ENCODE data around the gene CDPF1.
"Not testable (repeated sequence)": the region's sequence is repeated elsewhere in the genome, so short reads cannot be mapped to it uniquely, and the experiment has no call there.

Gene CDPF1

DNA sequence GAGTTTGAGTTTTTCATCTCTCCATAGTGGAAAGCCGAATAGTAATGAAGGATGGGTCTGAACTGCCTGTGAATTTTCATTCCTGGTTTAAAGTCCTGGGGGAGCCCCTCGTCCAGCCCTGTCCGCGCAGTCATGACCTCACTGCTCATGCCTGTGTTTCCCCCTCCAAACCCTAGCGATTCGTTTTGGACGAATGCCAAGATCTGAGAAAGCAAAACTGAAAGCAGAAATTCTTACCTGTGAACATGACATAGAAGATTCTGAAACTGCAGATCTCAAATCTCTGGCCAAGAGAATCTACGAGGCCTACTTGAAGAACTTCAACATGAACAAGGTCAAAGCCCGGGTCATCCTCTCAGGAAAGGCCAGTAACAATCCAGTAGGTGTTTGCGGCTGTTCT lies 30.5 kb downstream of the CDPF1 start:
- no peak for DNase-seq

DNA sequence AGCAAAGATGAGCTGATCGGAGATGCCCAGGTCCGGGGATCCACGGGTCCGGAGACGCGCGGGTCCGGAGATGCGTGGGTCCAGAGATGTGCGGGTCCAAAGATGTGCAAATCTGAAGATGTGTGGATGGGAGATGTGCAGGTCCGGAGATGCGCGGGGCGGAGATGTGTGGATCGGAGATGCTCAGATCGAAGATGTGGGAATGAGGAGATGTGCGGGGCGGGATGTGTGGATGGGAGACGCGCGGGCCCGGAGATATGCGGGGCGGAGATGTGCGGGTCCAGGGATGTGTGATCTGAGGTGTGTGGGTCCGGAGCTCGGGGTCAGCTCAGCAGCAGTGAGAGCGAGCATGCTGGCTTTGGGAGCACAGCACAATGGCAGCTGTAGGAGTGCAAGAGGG lies 35.5 kb downstream of the CDPF1 start:
- no peak for DNase-seq

DNA sequence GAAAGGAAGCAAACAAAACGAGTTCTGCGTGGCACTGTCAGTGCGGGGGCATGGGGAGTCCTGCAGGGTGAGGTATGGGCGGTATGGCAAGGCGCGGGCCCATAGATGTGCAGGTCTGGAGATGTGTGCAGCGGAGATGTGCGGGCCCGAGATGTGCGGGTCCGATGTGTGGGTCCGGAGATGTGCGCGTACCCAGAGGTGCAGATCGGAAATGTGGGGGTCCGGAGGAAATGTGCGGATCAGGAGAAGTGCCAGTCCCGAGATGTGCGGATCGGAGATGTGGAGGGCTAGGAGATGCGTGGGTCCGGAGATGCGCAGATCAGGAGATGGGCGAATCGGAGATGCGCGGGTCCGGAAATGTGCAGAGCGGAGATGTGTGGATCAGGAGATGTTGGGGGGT lies 35.9 kb downstream of the CDPF1 start:
- no peak for DNase-seq

DNA sequence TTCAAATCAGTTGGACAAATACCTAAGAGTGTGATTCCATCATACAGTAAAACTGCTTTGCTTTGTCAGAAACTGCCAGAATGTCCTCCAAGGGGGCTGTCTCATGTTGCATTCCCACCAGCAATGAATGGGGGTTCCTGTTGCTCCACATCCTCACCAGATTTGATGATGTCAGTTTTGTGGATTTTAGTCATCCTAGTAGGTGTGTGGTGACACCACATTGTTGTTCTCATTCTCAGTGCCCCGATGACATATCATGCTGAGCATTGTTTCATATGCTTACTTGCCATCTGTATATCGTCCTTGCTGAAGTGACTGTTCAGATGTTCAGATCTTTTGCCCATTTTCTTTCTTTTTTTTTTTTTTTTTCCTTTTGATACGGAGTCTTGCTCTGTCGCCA lies 37.0 kb downstream of the CDPF1 start:
- no peak for DNase-seq

DNA sequence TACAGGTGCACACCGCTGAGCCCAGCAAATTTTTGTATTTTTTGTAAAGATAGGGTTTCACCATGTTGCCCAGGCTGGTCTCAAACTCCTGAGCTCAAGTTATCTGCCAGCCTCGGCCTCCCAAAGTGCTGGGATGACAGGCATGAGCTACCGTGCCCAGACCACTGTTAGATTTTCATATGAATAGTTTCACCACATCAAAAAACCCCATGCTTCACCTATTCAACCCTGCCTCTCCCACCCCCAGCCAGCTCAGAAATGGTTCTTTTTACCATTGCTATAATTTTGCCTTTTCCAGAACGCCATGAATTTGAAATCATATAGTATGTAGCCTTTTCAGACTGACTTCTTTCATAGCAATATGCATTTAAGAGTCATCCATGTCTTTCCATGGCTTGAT lies 37.9 kb downstream of the CDPF1 start:
- no peak for DNase-seq

DNA sequence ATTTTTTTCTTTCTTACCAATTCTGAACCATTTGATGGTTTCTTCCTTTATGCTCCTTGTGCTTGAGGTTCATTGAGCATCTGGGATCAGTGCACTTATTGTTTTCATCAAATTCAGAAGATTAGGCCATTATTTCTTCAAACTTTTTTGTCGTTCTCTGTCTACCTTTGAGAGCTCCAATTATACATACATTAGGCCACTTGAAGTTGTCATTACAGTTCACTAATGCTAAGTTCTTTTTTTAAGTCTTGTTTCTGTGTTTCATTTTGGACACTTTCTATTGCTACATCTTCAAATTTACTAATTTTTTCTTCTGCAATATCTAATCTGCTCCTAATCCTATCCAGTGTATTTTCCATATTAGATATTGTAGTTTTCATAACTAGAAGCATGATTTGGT lies 40.8 kb downstream of the CDPF1 start:
- no peak for DNase-seq

DNA sequence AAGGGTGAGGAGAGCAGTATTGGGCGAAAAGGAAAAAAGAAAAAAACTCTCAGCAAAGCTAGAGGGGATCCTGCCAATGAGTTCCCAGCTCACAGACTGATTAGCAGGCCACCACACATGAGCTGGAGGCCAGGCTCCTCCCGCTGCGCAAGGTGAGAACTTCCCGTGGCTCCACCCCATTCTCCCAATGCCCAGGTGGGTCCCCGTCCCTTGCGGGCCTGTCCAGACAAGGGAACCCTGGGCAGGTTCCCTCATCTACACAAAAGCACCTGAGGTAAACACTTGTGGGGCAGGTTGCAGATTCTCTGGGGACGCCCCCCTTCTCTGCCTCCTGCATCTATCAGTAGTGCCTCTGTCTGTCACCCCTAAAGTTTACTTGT lies 46.5 kb downstream of the CDPF1 start:
- no peak for DNase-seq

DNA sequence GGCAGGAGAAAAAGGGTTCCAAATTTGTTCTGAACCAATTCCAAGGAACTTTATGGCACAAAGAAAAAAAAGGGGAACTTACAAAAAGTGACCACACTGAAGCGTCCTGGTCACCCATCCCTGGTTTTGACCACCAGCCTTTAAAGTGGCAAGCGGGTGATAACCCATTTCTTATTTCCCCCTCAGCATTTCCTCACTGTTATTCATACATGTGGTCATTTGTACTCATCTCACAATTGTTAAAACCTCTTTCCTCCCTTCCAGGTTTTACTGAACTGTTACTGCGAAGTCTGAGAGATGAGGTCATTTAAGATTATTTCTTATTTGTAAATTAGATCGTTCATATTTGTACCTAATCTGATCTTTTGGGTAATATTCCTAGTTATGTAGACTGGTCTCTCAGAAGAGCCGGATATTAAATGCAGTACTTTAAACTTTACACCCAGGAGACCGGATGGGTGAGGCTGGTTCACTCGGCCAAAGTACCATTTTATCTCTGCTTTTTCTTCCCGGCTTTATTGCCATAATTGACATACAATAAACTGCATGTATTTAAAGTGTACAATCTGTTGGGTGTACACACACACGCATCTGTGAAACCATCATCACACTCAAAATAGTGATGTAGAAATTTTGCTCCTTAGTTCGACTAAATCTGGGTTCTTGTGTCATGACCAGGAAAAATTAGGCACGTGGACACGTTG lies 47.0 kb downstream of the CDPF1 start:
- DNase-seq: no peak

DNA sequence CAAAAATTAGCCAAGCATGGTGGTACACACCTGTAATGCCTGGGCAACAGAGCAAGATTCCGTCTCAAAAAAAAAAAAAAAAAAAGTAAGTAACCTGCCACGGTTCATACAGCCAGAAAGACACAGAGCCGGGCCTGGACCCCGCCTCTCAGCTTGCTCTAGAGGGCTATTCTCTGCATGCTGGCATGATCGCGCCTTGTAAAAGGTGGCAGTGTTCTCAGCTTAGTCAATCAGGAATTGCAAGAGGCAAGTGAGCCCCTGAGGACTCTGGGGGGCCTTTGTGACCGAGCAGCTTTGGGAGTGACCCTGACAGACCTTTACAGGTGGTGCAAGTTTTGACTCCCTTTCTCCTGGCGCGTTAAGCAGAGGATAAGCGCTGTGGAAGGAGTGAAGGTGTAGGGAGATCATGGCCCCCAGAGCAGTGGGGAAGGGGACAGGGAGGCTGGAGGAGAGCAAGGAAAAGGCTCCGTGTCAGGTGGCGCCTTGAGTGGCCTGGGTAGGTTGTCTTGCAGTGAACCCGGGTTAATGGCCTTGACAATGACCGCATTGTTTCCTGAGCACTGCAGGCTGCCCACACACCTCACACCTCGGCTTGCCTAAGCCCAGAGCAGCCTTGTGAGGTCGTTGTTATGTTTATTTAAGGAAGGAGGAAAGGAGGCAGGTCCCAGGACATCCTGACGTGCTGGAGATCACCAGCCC lies 48.9 kb downstream of the CDPF1 start:
- no peak for DNase-seq

DNA sequence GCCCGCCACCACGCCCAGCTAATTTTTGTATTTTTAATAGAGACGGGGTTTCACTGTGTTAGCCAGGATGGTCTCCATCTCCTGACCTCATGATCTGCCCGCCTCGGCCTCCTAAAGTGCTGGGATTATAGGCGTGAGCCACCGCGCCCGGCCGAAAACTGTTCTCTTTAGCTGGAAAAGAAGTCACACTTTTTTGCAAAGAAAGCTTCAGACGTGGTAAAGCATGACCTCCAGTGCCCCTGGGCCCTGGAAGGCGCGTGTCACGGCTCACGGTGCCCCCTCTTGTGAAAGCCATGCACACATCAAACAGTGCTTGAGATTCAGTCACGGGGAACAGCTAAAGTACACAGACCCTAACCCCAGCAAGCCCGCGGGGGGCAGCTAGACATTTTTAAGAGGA lies 51.3 kb downstream of the CDPF1 start:
- DNase-seq: not testable (repeated sequence)

DNA sequence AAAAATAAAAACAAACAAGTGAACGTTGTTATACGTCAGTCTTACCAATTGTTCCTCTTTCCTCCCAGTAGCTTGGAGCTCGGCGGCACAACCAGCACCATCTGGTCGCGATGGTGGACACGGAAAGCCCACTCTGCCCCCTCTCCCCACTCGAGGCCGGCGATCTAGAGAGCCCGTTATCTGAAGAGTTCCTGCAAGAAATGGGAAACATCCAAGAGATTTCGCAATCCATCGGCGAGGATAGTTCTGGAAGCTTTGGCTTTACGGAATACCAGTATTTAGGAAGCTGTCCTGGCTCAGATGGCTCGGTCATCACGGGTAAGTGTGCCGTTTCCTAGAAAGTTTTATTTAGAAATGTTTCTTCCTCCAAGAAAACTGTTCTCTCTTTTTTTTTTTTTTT lies 51.8 kb downstream of the CDPF1 start:
- no peak for DNase-seq

DNA sequence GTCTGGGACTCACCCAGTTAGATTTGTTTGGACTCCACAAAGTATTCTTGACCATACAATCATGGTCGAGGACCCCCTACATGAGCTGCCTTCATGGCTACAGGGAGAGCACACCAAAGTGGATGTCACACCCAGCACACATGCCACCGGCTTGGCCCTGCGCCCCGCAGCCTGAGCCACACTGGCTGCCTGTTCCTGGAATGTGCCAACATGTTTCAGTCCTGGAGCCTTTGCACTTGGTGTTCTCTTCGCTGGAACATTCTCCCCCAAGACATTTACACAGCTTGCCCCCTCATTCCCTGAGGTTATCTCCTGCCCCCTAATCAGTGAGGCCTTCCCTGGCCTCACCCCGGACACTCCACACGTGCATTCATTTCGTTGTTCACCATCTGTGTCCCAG lies 53.8 kb downstream of the CDPF1 start:
- DNase-seq: no peak

DNA sequence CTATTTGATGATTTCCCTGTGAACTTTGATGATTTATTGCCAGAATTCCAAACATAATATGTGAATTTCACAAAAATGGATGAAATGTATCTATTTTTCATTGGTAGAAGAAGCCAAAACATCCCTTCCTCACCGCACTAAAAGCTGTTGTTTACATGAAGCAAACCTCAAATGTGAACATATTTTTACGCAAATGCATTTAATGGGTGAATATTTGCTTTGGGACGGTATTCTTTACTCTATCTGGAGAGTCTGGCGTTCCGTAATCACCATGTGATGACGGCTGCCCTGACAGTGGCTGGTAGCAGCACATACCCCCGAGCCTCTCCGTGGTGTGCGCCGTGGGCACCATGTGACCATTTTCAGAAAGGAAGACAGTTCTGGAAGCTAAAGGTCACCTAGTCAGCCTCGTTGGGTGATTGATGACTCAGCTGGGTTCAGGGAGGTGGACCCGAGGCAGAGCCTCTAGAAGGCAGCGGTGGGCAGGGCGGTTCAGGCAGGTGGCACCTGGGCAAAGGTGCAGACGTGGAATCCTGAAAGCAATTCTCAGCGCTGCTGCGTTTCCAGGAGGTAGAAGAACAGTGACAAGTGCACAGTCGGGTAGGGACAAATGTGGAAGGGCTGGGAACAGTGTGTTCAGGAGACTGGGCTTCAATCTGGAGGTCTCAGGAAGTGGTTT lies 54.5 kb downstream of the CDPF1 start:
- DNase-seq: no peak
